ENCODE results near the gene CLCN1. TPM values are rescaled to one million over a fixed set of nuclear protein-coding genes. Genes with fewer than 3 reads are reported as not detected.
A peak's percentile ranks its signal among the peaks of the same experiment; 100 is the strongest.

Gene CLCN1
- total RNA-seq, 1 experiment from 2014 or later: 0.55 TPM

DNA sequence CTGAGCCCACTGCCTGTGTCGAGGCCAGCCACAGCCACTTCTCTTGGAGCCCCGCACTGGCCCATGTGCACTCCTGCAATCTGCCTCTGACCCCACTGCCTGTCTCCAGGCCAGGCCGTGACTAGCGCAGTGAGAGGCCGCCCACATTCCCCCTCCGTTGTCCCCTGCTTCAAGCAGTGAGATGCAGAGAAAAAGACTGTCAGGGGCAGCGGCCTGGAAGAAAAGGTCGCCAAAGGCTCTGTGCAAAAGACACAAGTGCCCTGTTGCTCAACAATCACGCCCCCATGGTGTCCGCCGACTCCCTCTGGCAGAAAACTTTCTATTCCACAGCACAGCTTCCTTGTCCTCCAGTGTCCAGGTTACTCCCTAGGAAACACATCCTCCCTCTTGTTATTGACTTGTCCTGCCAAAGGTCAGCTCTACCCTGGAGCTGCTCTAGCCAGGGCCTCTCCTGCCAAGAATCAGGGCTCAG lies 36.7 kb downstream of the CLCN1 start:
- no peaks in the 10 kb centered on the region for H3F3A ChIP-seq (ENCODE audit: low read length, unreplicated experiment)
- H4K20me1 ChIP-seq (ENCODE audit: low read length): no peaks in the 10 kb centered on the region
- no peaks in the 10 kb centered on the region for H3K9me3 ChIP-seq (ENCODE audit: low read length)
- no peak overlapping the region for H3K9ac ChIP-seq (ENCODE audit: low read length)
- POLR2A ChIA-PET (ENCODE audit: unreplicated experiment): no interaction called here
- no peaks in the 10 kb centered on the region for H3K4me1 ChIP-seq (ENCODE audit: insufficient read depth, low read length)
- intact Hi-C loops (cut with micrococcal nuclease): no loop called here
- no peak overlapping the region for H3K4me3 ChIP-seq (ENCODE audit: low read length)
- H3K27me3 ChIP-seq (ENCODE audit: low read length): no peaks in the 10 kb centered on the region
- no peak overlapping the region for H2AFZ ChIP-seq (ENCODE audit: low read length)
- no peak overlapping the region for H3K4me2 ChIP-seq (ENCODE audit: low read length)
- H3K79me2 ChIP-seq (ENCODE audit: low read length): no peaks in the 10 kb centered on the region
- DNase-seq: no peak
- BruUV-seq (replicated peaks): no TSS peak
- no peak for TF ChIP-seq EZH2phosphoT487 (IDR thresholded peaks at IDR 0.05; ENCODE audit: borderline replicate concordance, low read length)
- TF ChIP-seq, protein P1, sequence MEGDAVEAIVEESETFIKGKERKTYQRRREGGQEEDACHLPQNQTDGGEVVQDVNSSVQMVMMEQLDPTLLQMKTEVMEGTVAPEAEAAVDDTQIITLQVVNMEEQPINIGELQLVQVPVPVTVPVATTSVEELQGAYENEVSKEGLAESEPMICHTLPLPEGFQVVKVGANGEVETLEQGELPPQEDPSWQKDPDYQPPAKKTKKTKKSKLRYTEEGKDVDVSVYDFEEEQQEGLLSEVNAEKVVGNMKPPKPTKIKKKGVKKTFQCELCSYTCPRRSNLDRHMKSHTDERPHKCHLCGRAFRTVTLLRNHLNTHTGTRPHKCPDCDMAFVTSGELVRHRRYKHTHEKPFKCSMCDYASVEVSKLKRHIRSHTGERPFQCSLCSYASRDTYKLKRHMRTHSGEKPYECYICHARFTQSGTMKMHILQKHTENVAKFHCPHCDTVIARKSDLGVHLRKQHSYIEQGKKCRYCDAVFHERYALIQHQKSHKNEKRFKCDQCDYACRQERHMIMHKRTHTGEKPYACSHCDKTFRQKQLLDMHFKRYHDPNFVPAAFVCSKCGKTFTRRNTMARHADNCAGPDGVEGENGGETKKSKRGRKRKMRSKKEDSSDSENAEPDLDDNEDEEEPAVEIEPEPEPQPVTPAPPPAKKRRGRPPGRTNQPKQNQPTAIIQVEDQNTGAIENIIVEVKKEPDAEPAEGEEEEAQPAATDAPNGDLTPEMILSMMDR (conservative IDR thresholded peaks at IDR 0.05; ENCODE audit: low read depth, low read length): no peak
- TF ChIP-seq EZH2 (IDR thresholded peaks at IDR 0.05; ENCODE audit: low read length, unreplicated experiment): no peak
- H3K9me2 ChIP-seq (replicated peaks; ENCODE audit: low read length): no peaks in the 10 kb centered on the region
- H3K36me3 ChIP-seq (ENCODE audit: low read depth, low read length): no peaks in the 10 kb centered on the region
- H3K27ac ChIP-seq (ENCODE audit: low read length): no peak overlapping the region
- no peak for ATAC-seq
- CTCF ChIA-PET: no interaction called here

DNA sequence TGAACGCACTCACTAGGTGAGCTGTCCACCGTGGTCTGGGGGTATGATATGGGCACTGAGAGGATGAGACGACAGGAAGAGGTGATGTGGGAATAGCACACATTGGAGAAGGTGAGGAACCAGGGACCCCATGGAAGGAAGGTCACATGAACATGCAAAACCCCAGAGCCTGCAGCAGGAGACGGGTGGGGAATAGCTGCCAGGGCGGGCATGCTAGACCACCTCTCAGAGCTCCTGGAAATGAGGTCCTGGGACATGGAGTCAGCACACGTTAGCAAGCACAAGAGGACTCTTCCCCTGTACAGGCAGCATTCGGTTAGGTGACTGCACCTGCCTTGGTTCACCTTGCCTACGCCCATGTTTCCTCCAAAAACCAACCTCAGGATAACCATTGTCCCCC lies 38.5 kb downstream of the CLCN1 start:
- H2AFZ ChIP-seq (ENCODE audit: low read length): no peak overlapping the region
- TSS peak; percentile 7 for BruUV-seq (replicated peaks)
- no peaks in the 10 kb centered on the region for H3K36me3 ChIP-seq (ENCODE audit: low read depth, low read length)
- no peak overlapping the region for H3K4me3 ChIP-seq (ENCODE audit: low read length)
- no peaks in the 10 kb centered on the region for H3K9me3 ChIP-seq (ENCODE audit: low read length)
- H3F3A ChIP-seq (ENCODE audit: low read length, unreplicated experiment): no peaks in the 10 kb centered on the region
- ATAC-seq: no peak
- H3K27me3 ChIP-seq (ENCODE audit: low read length): no peaks in the 10 kb centered on the region
- no peaks in the 10 kb centered on the region for H3K79me2 ChIP-seq (ENCODE audit: low read length)
- H4K20me1 ChIP-seq (ENCODE audit: low read length): no peaks in the 10 kb centered on the region
- H3K4me2 ChIP-seq (ENCODE audit: low read length): no peak overlapping the region
- no peak overlapping the region for H3K9ac ChIP-seq (ENCODE audit: low read length)
- intact Hi-C loops (cut with micrococcal nuclease): no loop called here
- TF ChIP-seq EZH2phosphoT487 (IDR thresholded peaks at IDR 0.05; ENCODE audit: borderline replicate concordance, low read length): no peak
- no peak for TF ChIP-seq EZH2 (IDR thresholded peaks at IDR 0.05; ENCODE audit: low read length, unreplicated experiment)
- TF ChIP-seq, protein P1 (conservative IDR thresholded peaks at IDR 0.05; ENCODE audit: low read depth, low read length): no peak
- H3K4me1 ChIP-seq (ENCODE audit: insufficient read depth, low read length): no peaks in the 10 kb centered on the region
- H3K27ac ChIP-seq (ENCODE audit: low read length): no peak overlapping the region
- POLR2A ChIA-PET (ENCODE audit: unreplicated experiment): no interaction called here
- CTCF ChIA-PET: no interaction called here
- no peak for DNase-seq
- H3K9me2 ChIP-seq (replicated peaks; ENCODE audit: low read length): no peaks in the 10 kb centered on the region

DNA sequence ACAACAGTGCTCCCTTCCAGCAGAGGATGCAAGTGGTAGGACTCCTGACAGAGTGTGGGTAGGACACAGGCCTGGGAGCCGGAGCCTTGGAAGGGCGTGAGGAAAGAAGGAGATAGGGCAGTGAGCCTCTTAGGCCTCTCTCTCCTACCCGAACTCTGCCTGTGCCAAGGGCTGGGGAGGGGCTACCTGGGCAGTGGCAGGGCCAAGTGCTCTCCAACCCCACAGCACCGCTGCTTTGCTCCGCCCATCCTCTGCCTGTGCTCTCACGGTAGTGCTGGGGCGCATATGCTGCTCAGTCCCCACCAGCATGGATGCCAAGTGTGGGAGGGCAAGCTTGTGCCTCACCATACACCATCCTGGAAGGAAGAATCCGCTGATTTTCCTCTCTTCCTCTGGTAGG lies 39.1 kb downstream of the CLCN1 start:
- no peak overlapping the region for H3K27ac ChIP-seq (ENCODE audit: low read length)
- no peaks in the 10 kb centered on the region for H3K9me3 ChIP-seq (ENCODE audit: low read length)
- DNase-seq (no peak), ATAC-seq (no peak)
- H3K4me2 ChIP-seq (ENCODE audit: low read length): no peak overlapping the region
- H3K79me2 ChIP-seq (ENCODE audit: low read length): no peaks in the 10 kb centered on the region
- intact Hi-C loops (cut with micrococcal nuclease): no loop called here
- TF ChIP-seq, protein P1 (conservative IDR thresholded peaks at IDR 0.05; ENCODE audit: low read depth, low read length): no peak
- TF ChIP-seq EZH2phosphoT487 (IDR thresholded peaks at IDR 0.05; ENCODE audit: borderline replicate concordance, low read length): no peak
- TF ChIP-seq EZH2 (IDR thresholded peaks at IDR 0.05; ENCODE audit: low read length, unreplicated experiment): no peak
- H3F3A ChIP-seq (ENCODE audit: low read length, unreplicated experiment): no peaks in the 10 kb centered on the region
- BruUV-seq (replicated peaks): no TSS peak
- H3K9me2 ChIP-seq (replicated peaks; ENCODE audit: low read length): no peaks in the 10 kb centered on the region
- H3K4me1 ChIP-seq (ENCODE audit: insufficient read depth, low read length): no peaks in the 10 kb centered on the region
- no peaks in the 10 kb centered on the region for H3K27me3 ChIP-seq (ENCODE audit: low read length)
- no peak overlapping the region for H3K4me3 ChIP-seq (ENCODE audit: low read length)
- H2AFZ ChIP-seq (ENCODE audit: low read length): no peak overlapping the region
- CTCF ChIA-PET: no interaction called here
- H3K36me3 ChIP-seq (ENCODE audit: low read depth, low read length): no peaks in the 10 kb centered on the region
- POLR2A ChIA-PET (ENCODE audit: unreplicated experiment): no interaction called here
- no peak overlapping the region for H3K9ac ChIP-seq (ENCODE audit: low read length)
- no peaks in the 10 kb centered on the region for H4K20me1 ChIP-seq (ENCODE audit: low read length)
